ENCODE data around the gene ACBD3. TPM values are rescaled to one million over a fixed set of nuclear protein-coding genes. Genes with fewer than 3 reads are reported as not detected.

ACBD3 gene
- polyA plus RNA-seq, 1 of the 3 experiments (the other 2 are of a cell fraction), result 17.8 TPM

GRCh38 chr1:226164154-226164553, 22.4 kb downstream of the ACBD3 start:
- POLR2A ChIA-PET, result no interaction called here
- no peak for TF ChIP-seq ZBTB33 (IDR thresholded peaks at IDR 0.05; ENCODE audit: borderline replicate concordance, low read depth)
- TF ChIP-seq MXI1 (IDR thresholded peaks at IDR 0.05; ENCODE audit: low read depth, low read length), result no peak
- TF ChIP-seq, protein P1, sequence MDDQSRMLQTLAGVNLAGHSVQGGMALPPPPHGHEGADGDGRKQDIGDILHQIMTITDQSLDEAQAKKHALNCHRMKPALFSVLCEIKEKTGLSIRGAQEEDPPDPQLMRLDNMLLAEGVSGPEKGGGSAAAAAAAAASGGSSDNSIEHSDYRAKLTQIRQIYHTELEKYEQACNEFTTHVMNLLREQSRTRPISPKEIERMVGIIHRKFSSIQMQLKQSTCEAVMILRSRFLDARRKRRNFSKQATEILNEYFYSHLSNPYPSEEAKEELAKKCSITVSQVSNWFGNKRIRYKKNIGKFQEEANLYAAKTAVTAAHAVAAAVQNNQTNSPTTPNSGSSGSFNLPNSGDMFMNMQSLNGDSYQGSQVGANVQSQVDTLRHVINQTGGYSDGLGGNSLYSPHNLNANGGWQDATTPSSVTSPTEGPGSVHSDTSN (IDR thresholded peaks at IDR 0.05), result no peak
- TF ChIP-seq RCOR1 (IDR thresholded peaks at IDR 0.05; ENCODE audit: low read length), result no peak
- no peak for TF ChIP-seq MEF2A (IDR thresholded peaks at IDR 0.05; ENCODE audit: borderline replicate concordance, low read depth)
- TF ChIP-seq TEAD4 (IDR thresholded peaks at IDR 0.05; ENCODE audit: borderline replicate concordance, insufficient read depth), result no peak
- no peak for TF ChIP-seq FOSL2 (IDR thresholded peaks at IDR 0.05; ENCODE audit: borderline replicate concordance, low read depth)
- no peak for TF ChIP-seq CHD2 (IDR thresholded peaks at IDR 0.05; ENCODE audit: low read length, partially characterized antibody)
- no peak for TF ChIP-seq JUND (IDR thresholded peaks at IDR 0.05)
- no peak for TF ChIP-seq SIN3A (IDR thresholded peaks at IDR 0.05; ENCODE audit: borderline replicate concordance, low read depth, low read length)
- TF ChIP-seq RFX5 (IDR thresholded peaks at IDR 0.05; ENCODE audit: low read length), result no peak
- TF ChIP-seq, protein P2, sequence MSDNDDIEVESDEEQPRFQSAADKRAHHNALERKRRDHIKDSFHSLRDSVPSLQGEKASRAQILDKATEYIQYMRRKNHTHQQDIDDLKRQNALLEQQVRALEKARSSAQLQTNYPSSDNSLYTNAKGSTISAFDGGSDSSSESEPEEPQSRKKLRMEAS (IDR thresholded peaks at IDR 0.05; ENCODE audit: low read depth), result no peak
- H3K4me3 ChIP-seq (ENCODE audit: low read depth in 2 of 2, low read length in 1 of 2), result no peak overlapping the region
- H3K4me1 ChIP-seq (ENCODE audit: control insufficient read depth in 1 of 2, insufficient read depth in 2 of 2, low read depth in 1 of 2, low read length in 1 of 2), result no peaks in the 10 kb centered on the region
- 96% methylated on average over 1 of the region's 1 CpG for WGBS (ENCODE audit: low lambda C conversion rate)
- H3K79me2 ChIP-seq (ENCODE audit: insufficient read depth), result peaks cover 99% of the 10 kb centered on the region
- H3K27ac ChIP-seq (ENCODE audit: low read depth in 2 of 2, low read length in 1 of 2), result no peak overlapping the region
- H3K27me3 ChIP-seq (ENCODE audit: insufficient read depth), result no peaks in the 10 kb centered on the region
- peaks cover 53 to 59% of the 10 kb centered on the region in 2 experiments for H3K36me3 ChIP-seq (replicated peaks in 1 of 2; ENCODE audit: control insufficient read depth in 1 of 2, insufficient read depth in 2 of 2, low read length in 1 of 2)
- H3K9ac ChIP-seq, result no peak overlapping the region
- H3K9me3 ChIP-seq, result no peaks in the 10 kb centered on the region
- no peak overlapping the region for H2AFZ ChIP-seq (ENCODE audit: low read depth)
- DNase-seq, result no peak
- H4K20me1 ChIP-seq (ENCODE audit: insufficient read depth), result peaks cover 43% of the 10 kb centered on the region
- H3K4me2 ChIP-seq, result no peak overlapping the region
- H3F3A ChIP-seq (replicated peaks; ENCODE audit: insufficient read depth), result peaks cover 9% of the 10 kb centered on the region
- no peaks in the 10 kb centered on the region for H3K9me2 ChIP-seq
- CTCF ChIA-PET, result interaction anchor here (1.1 to 1.6 kb wide), 2 partner anchors 39 to 171 kb away, joined by 3 to 7 read pairs; no protein-coding TSS in a partner anchor

GRCh38 chr1:226162898-226163297, 23.6 kb downstream of the ACBD3 start:
- ChIA-PET POLR2A (no interaction called here), CTCF (interaction anchor here (0.6 to 1.6 kb wide), 4 partner anchors 38 to 170 kb away, joined by 3 to 7 read pairs (median 3); no protein-coding TSS in a partner anchor)
- WGBS (ENCODE audit: low lambda C conversion rate), result 87% methylated on average over 8 of the region's 8 CpGs
- Histone ChIP-seq H2AFZ (ENCODE audit: low read depth) (no peak overlapping the region), H3K36me3 (replicated peaks in 1 of 2; ENCODE audit: control insufficient read depth in 1 of 2, insufficient read depth in 2 of 2, low read length in 1 of 2) (peaks cover 58 to 71% of the 10 kb centered on the region in 2 experiments), H3K27ac (ENCODE audit: low read depth in 2 of 2, low read length in 1 of 2) (no peak overlapping the region), H3F3A (replicated peaks; ENCODE audit: insufficient read depth) (peaks cover 9% of the 10 kb centered on the region), H3K9ac (no peak overlapping the region), H3K4me2 (no peak overlapping the region), H3K79me2 (ENCODE audit: insufficient read depth) (peaks cover 94% of the 10 kb centered on the region), H4K20me1 (ENCODE audit: insufficient read depth) (peaks cover 33% of the 10 kb centered on the region), H3K4me3 (ENCODE audit: low read depth in 2 of 2, low read length in 1 of 2) (no peak overlapping the region), H3K27me3 (ENCODE audit: insufficient read depth) (no peaks in the 10 kb centered on the region), H3K4me1 (ENCODE audit: control insufficient read depth in 1 of 2, insufficient read depth in 2 of 2, low read depth in 1 of 2, low read length in 1 of 2) (no peaks in the 10 kb centered on the region), H3K9me2 (no peaks in the 10 kb centered on the region), H3K9me3 (no peaks in the 10 kb centered on the region)
- no peak for DNase-seq
- no peak for TF ChIP-seq CHD2 (IDR thresholded peaks at IDR 0.05; ENCODE audit: low read length, partially characterized antibody)
- no peak for TF ChIP-seq FOXJ3 (CRISPR knock-in tag; IDR thresholded peaks at IDR 0.05)
- TF ChIP-seq, protein P1 (IDR thresholded peaks at IDR 0.05), result no peak
- no peak for TF ChIP-seq FOXM1 (IDR thresholded peaks at IDR 0.05; ENCODE audit: low read depth)
- TF ChIP-seq TAF1 (IDR thresholded peaks at IDR 0.05; ENCODE audit: borderline replicate concordance, low read depth, low read length), result no peak
- no peak for TF ChIP-seq GABPA (IDR thresholded peaks at IDR 0.05; ENCODE audit: low read depth)
- no peak for TF ChIP-seq GATA2 (CRISPR knock-in tag; IDR thresholded peaks at IDR 0.05)
- TF ChIP-seq IRF3 (IDR thresholded peaks at IDR 0.05; ENCODE audit: low read depth, low read length), result no peak
- no peak for TF ChIP-seq JUND (IDR thresholded peaks at IDR 0.05)
- TF ChIP-seq ELF1 (IDR thresholded peaks at IDR 0.05), result no peak
- no peak for TF ChIP-seq MEF2A (IDR thresholded peaks at IDR 0.05; ENCODE audit: borderline replicate concordance, low read depth)
- TF ChIP-seq, protein P2 (IDR thresholded peaks at IDR 0.05; ENCODE audit: low read depth), result no peak
